H1 (cell line): ENCODE results near the gene RDH5. TPM values are rescaled to one million over a fixed set of nuclear protein-coding genes. Genes with fewer than 3 reads are reported as not detected.

Experiments
- CTCF ChIA-PET: fragments of 300-600 bp; sonication (Branson Sonifier 250); formaldehyde crosslinking; loops from one replicate; lab custom pipeline; 2021; ENCODE audit not compliant: partially characterized antibody; lab: Charles Lee
- POLR2A ChIA-PET: fragments of 300-600 bp; sonication (Branson Sonifier 250); formaldehyde crosslinking; loops from one replicate; lab custom pipeline; 2021; ENCODE audit warnings: inconsistent platforms; ENCODE audit not compliant: partially characterized antibody; lab: Charles Lee
- DNase-seq, 2 experiments: peaks; one replicate each; pipeline versions ENCODE4 v3.0.0 to v3.0.0-alpha.2; 2010 to 2022; ENCODE audit warnings: low spot score in 2 of 2, low read depth in 1 of 2, mixed read lengths in 1 of 2
- FAIRE-seq: peaks from 2 replicates; lab custom pipeline; 2011; peaks lifted over from hg19 to GRCh38; lab: Jason Lieb, UNC
- H2AFZ ChIP-seq: 2 replicates; pipeline ENCODE4 v1.8.1; 2012; ENCODE audit warnings: low read length, inconsistent platforms
- H2AK5ac ChIP-seq: 2 replicates; pipeline ENCODE4 v1.6.1; 2013; ENCODE audit warnings: low read depth, low read length
- H2BK120ac ChIP-seq: replicated peaks from 2 replicates; pipeline ENCODE3; 2013; ENCODE audit warnings: low read depth, low read length, inconsistent platforms
- H2BK12ac ChIP-seq: 2 replicates; pipeline ENCODE4 v1.6.1; 2013; ENCODE audit warnings: low read depth, low read length
- H2BK15ac ChIP-seq: 2 replicates; pipeline ENCODE4 v1.6.1; 2013; ENCODE audit warnings: low read length
- H2BK20ac ChIP-seq: 2 replicates; pipeline ENCODE4 v1.6.1; 2013; ENCODE audit warnings: low read length
- H2BK5ac ChIP-seq: 2 replicates; pipeline ENCODE4 v1.6.1; 2013; ENCODE audit warnings: low read depth, low read length
- H3K14ac ChIP-seq: 2 replicates; pipeline ENCODE4 v1.6.1; 2013; ENCODE audit warnings: inconsistent platforms; ENCODE audit not compliant: insufficient read length
- H3K18ac ChIP-seq: 2 replicates; pipeline ENCODE4 v1.6.1; 2013; ENCODE audit warnings: low read length; ENCODE audit errors: extremely low read depth
- H3K23ac ChIP-seq: 2 replicates; pipeline ENCODE4 v1.6.1; 2013; ENCODE audit warnings: inconsistent platforms; ENCODE audit not compliant: insufficient read length
- H3K23me2 ChIP-seq: 2 replicates; pipeline ENCODE4 v1.6.1; 2013; ENCODE audit warnings: low read depth, low read length
- H3K27ac ChIP-seq: 2 replicates; pipeline ENCODE4 v1.6.1; 2011; ENCODE audit warnings: low read depth, low read length, inconsistent platforms
- H3K27me3 ChIP-seq, 4 experiments: replicated peaks in 1 of 4; 1 replicate in 1 of 4; 2 replicates in 3 of 4; pipeline versions ENCODE4 v1.6.1 to v1.8.1; 2011 to 2013; ENCODE audit warnings: low read length in 3 of 4, mild to moderate bottlenecking in 3 of 4, inconsistent platforms in 2 of 4, mixed read lengths in 2 of 4, moderate library complexity in 1 of 4; ENCODE audit not compliant: control insufficient read depth in 3 of 4, insufficient read depth in 3 of 4; ENCODE audit errors: extremely low read depth in 1 of 4
- H3K36me3 ChIP-seq, 4 experiments: 2 replicates each; pipeline versions ENCODE4 v1.6.1 to v1.8.1; 2011 to 2013; ENCODE audit warnings: mild to moderate bottlenecking in 4 of 4, low read length in 3 of 4, moderate library complexity in 2 of 4, control low read depth in 1 of 4, inconsistent platforms in 1 of 4; ENCODE audit not compliant: insufficient read depth in 4 of 4, control insufficient read depth in 2 of 4
- H3K4ac ChIP-seq: replicated peaks from 2 replicates; pipeline ENCODE3; 2013; ENCODE audit warnings: low read length, low read depth, mixed read lengths, inconsistent platforms; ENCODE audit not compliant: insufficient read length
- H3K4me1 ChIP-seq, 4 experiments: replicated peaks in 1 of 4; 1 replicate in 1 of 4; 2 replicates in 3 of 4; pipeline versions ENCODE4 v1.6.1 to v1.8.1; 2011 to 2013; ENCODE audit warnings: low read length in 3 of 4, inconsistent platforms in 2 of 4, mixed read lengths in 1 of 4; ENCODE audit not compliant: insufficient read depth in 4 of 4, control insufficient read depth in 3 of 4
- H3K4me2 ChIP-seq, 2 experiments: 2 replicates each; pipeline versions ENCODE4 v1.6.1 to v1.8.1; 2011 to 2013; ENCODE audit warnings: low read depth in 2 of 2, low read length in 2 of 2, control low read depth in 1 of 2, inconsistent platforms in 1 of 2, mild to moderate bottlenecking in 1 of 2; ENCODE audit not compliant: insufficient read depth in 1 of 2
- H3K4me3 ChIP-seq, 4 experiments: fragments of 200-600, 300-600 bp in 1 of 4; sonication (generic), shearing (Covaris generic), sonication (Bioruptor Twin) in 1 of 4; 2 replicates each; pipeline versions ENCODE4 v1.5.1 to v1.8.1; 2011 to 2016; ENCODE audit warnings: low read length in 4 of 4, low read depth in 3 of 4, control low read depth in 2 of 4, inconsistent platforms in 2 of 4, mild to moderate bottlenecking in 2 of 4, mixed read lengths in 1 of 4, moderate library complexity in 1 of 4; ENCODE audit not compliant: insufficient read depth in 2 of 4; ENCODE audit errors: extremely low read depth in 1 of 4
- H3K56ac ChIP-seq: replicated peaks from 2 replicates; pipeline ENCODE3; 2013; ENCODE audit warnings: low read depth, mild to moderate bottlenecking, mixed read lengths, low read length, inconsistent platforms; ENCODE audit not compliant: insufficient read length
- H3K79me1 ChIP-seq: 2 replicates; pipeline ENCODE4 v1.6.1; 2013; ENCODE audit warnings: low read depth, low read length, control low read depth
- H3K79me2 ChIP-seq, 2 experiments: 2 replicates each; pipeline versions ENCODE4 v1.6.1 to v1.8.1; 2012 to 2013; ENCODE audit warnings: low read length in 2 of 2, mild to moderate bottlenecking in 2 of 2, inconsistent platforms in 1 of 2; ENCODE audit not compliant: insufficient read depth in 2 of 2, control insufficient read depth in 1 of 2
- H3K9ac ChIP-seq, 4 experiments: replicated peaks in 1 of 4; 1 replicate in 1 of 4; 2 replicates in 3 of 4; pipeline versions ENCODE4 v1.6.1 to v1.8.1; 2011 to 2013; ENCODE audit warnings: low read depth in 3 of 4, low read length in 3 of 4, control low read depth in 2 of 4, mild to moderate bottlenecking in 2 of 4, moderate library complexity in 2 of 4, inconsistent platforms in 1 of 4; ENCODE audit errors: extremely low read depth in 1 of 4
- H3K9me3 ChIP-seq, 2 experiments: 2 replicates each; pipeline versions ENCODE4 v1.6.1 to v1.8.1; 2012 to 2013; ENCODE audit warnings: mild to moderate bottlenecking in 2 of 2, moderate library complexity in 2 of 2, control low read depth in 1 of 2, inconsistent platforms in 1 of 2, low read depth in 1 of 2, low read length in 1 of 2, mixed read lengths in 1 of 2; ENCODE audit not compliant: insufficient read depth in 2 of 2
- H4K20me1 ChIP-seq, 2 experiments: replicated peaks in 1 of 2; 2 replicates each; pipeline versions ENCODE3 to v1.8.1; 2011 to 2013; ENCODE audit warnings: inconsistent platforms in 2 of 2, low read length in 2 of 2, mild to moderate bottlenecking in 1 of 2; ENCODE audit not compliant: insufficient read depth in 2 of 2, control insufficient read depth in 1 of 2
- H4K5ac ChIP-seq: 2 replicates; pipeline ENCODE4 v1.6.1; 2013; ENCODE audit warnings: low read length, low read depth, mixed read lengths, inconsistent platforms; ENCODE audit not compliant: insufficient read length
- H4K8ac ChIP-seq: 2 replicates; pipeline ENCODE4 v1.8.0; 2013; ENCODE audit warnings: mild to moderate bottlenecking, moderate library complexity, low read length, inconsistent platforms; ENCODE audit not compliant: insufficient read depth; ENCODE audit errors: extremely low read depth
- H4K91ac ChIP-seq: replicated peaks from 2 replicates; pipeline ENCODE3; 2013; ENCODE audit warnings: low read length, mixed read lengths, inconsistent platforms; ENCODE audit not compliant: insufficient read length
- ASH2L ChIP-seq: fragments of 200-600, 300-600 bp; sonication (generic); IDR thresholded peaks from one replicate; pipeline ENCODE4 v1.7.1; 2017; ENCODE audit warnings: low read length
- CTCF ChIP-seq, 3 experiments: IDR thresholded peaks; 1 replicate in 2 of 3; 2 replicates in 1 of 3; pipeline versions ENCODE4 v1.5.1 to v1.6.1; 2011; ENCODE audit warnings: low read length in 3 of 3, mild to moderate bottlenecking in 3 of 3, inconsistent platforms in 2 of 3, low read depth in 1 of 3, moderate library complexity in 1 of 3; ENCODE audit not compliant: insufficient read depth in 1 of 3; ENCODE audit errors: control extremely low read depth in 1 of 3
- POLR2A ChIP-seq, 2 experiments: IDR thresholded peaks; 1 replicate in 1 of 2; 2 replicates in 1 of 2; pipeline ENCODE4 v1.6.1; 2011; ENCODE audit warnings: low read depth in 2 of 2, low read length in 2 of 2, mild to moderate bottlenecking in 2 of 2; ENCODE audit errors: control extremely low read depth in 1 of 2
- RAD21 ChIP-seq, 2 experiments: IDR thresholded peaks in 1 of 2; conservative IDR thresholded peaks in 1 of 2; 2 replicates each; pipeline ENCODE4 v1.6.1; 2011; ENCODE audit warnings: low read depth in 2 of 2, low read length in 2 of 2, improper control_type of control experiment in 1 of 2, inconsistent platforms in 1 of 2, mild to moderate bottlenecking in 1 of 2, moderate library complexity in 1 of 2
- SIN3A ChIP-seq, 2 experiments: IDR thresholded peaks in 1 of 2; conservative IDR thresholded peaks in 1 of 2; 2 replicates each; pipeline ENCODE4 v1.6.1; 2011 to 2012; ENCODE audit warnings: low read length in 2 of 2, improper control_type of control experiment in 1 of 2, low read depth in 1 of 2, mild to moderate bottlenecking in 1 of 2
- whole genome bisulfite sequencing, 2 experiments: shearing (Covaris generic) in 1 of 2; methylation state at CpG; one replicate each; pipeline versions ENCODE4 v1.1.6 to v1.1.7; 2013 to 2015; ENCODE audit warnings: low lambda C conversion rate in 2 of 2, mixed read lengths in 2 of 2, inconsistent platforms in 1 of 2, low coverage in 1 of 2, missing lambda C conversion rate in 1 of 2; ENCODE audit not compliant: insufficient replicate concordance in 2 of 2, insufficient coverage in 1 of 2, insufficient read length in 1 of 2; ENCODE audit errors: extremely low coverage in 1 of 2, missing lambda C conversion rate in 1 of 2; 5-methylcytosine and 5-hydroxymethylcytosine counted together
- polyA plus RNA-seq, 7 experiments: library from polyadenylated mRNA; depleted of rRNA in 3 of 7; stranded (reverse) in 5 of 7; unstranded in 2 of 7; fragments of >200 nt in 5 of 7; fragments of 200-250 nt in 2 of 7; gene quantifications; 1 replicate in 5 of 7; 2 replicates in 1 of 7; 4 replicates in 1 of 7; pipeline versions ENCODE4 v1.2.1 to v1.2.3, GENCODE V29; 2011 to 2013; ENCODE audit warnings: missing spikeins in 2 of 7, mixed read lengths in 2 of 7
- total RNA-seq: library from RNA; stranded (reverse); fragmentation: NEBNext Ultra II Directional; extraction: Animal tissue kit (Norgen Biotek cat#: 25700); gene quantifications from 2 replicates; pipeline ENCODE4 v1.2.1, GENCODE V29; 2021

The RDH5 gene
- total and polyA plus RNA-seq, 2 of the 8 experiments (the other 6 are each of a cell fraction or from before 2014, with no cell fraction given), result 4.2 to 6.0 TPM

GRCh38 chr12:55724226-55724939, 4.2 kb downstream of the RDH5 start:
- H3K18ac ChIP-seq, result no peak overlapping the region
- 72% methylated on average over 11 of the region's 11 CpGs; no CpG with 5 or more reads in 1 of the 2 experiments for WGBS, 2 experiments

More at GRCh38 chr12:55724226-55724939, 4.2 kb downstream of the RDH5 start:
- Histone ChIP-seq H3K23me2 (peaks cover 9% of the 10 kb centered on the region), H3K4me3 (no peak overlapping the region), H3K4ac (no peak overlapping the region), H3K56ac (no peak overlapping the region), H3K4me1 (peaks cover 0 to 11% (median 9%) of the 10 kb centered on the region in 4 experiments; a peak in 6 of 7 replicates), H3K27ac (no peak overlapping the region), H3K27me3 (no peaks in the 10 kb centered on the region), H2AK5ac (no peak overlapping the region), H3K79me1 (peaks cover 5% of the 10 kb centered on the region; the same call in 1 of the 2 replicates), H3K9me3 (no peaks in the 10 kb centered on the region), H2AFZ (no peak overlapping the region), H4K5ac (no peak overlapping the region), H2BK120ac (no peak overlapping the region), H3K36me3 (peaks cover 6 to 29% (median 16%) of the 10 kb centered on the region in 4 experiments; a peak in 5 of 8 replicates), H3K23ac (no peak overlapping the region), H4K8ac (no peak overlapping the region), H4K91ac (no peak overlapping the region), H3K4me2 (no peak overlapping the region), H2BK5ac (peak overlapping the region; percentile 27; the same call in 1 of the 2 replicates), H2BK15ac (no peak overlapping the region), H2BK20ac (no peak overlapping the region), H2BK12ac (no peak overlapping the region), H4K20me1 (peaks cover 4 to 6% of the 10 kb centered on the region in 2 experiments), H3K79me2 (peaks cover 0 to 17% of the 10 kb centered on the region in 2 experiments; a peak in 2 of 4 replicates), H3K9ac (no peak overlapping the region), H3K14ac (no peak overlapping the region)
- TF ChIP-seq RAD21 (IDR thresholded peaks at IDR 0.05 in 1 of 2, conservative IDR thresholded peaks at IDR 0.05 in 1 of 2; ENCODE audit: low read depth in 2 of 2, low read length in 2 of 2), result peak; percentile 71 to 81
- 0 out of 3 replicates have a peak, but pooled peaks of 1 of the 2 experiments have one; percentile 7 for TF ChIP-seq POLR2A (IDR thresholded peaks at IDR 0.05; ENCODE audit: control extremely low read depth in 1 of 2, low read depth in 2 of 2, low read length in 2 of 2)
- TF ChIP-seq CTCF (IDR thresholded peaks at IDR 0.05; ENCODE audit: control extremely low read depth in 1 of 3, insufficient read depth in 1 of 3, low read depth in 1 of 3, low read length in 3 of 3), result peak; percentile 73 to 86 (median 77)
- no peak for TF ChIP-seq ASH2L
- 0 out of 4 replicates have a peak, but pooled peaks of 1 of the 2 experiments have one; percentile 34 for TF ChIP-seq SIN3A (conservative IDR thresholded peaks at IDR 0.05 in 1 of 2, IDR thresholded peaks at IDR 0.05 in 1 of 2; ENCODE audit: low read depth in 1 of 2, low read length in 2 of 2)
- ChIA-PET POLR2A (interaction anchor here (0.6 to 4.4 kb wide), 17 partner anchors 9 to 475 kb away, joined by 3 to 29 read pairs (median 4); partner anchors contain the start of genes BLOC1S1, GDF11, ITGA7 and ORMDL2), CTCF (interaction anchor here (0.9 to 11.1 kb wide), 20 partner anchors 9 to 305 kb away, joined by 3 to 229 read pairs (median 5); partner anchors contain the start of genes BLOC1S1 and ITGA7)
- FAIRE-seq (no peak), DNase-seq (peak in 1 of 2 experiments; percentile 76)
